H9 (cell line): ENCODE results near the gene NDC1. TPM values are rescaled to one million over a fixed set of nuclear protein-coding genes. Genes with fewer than 3 reads are reported as not detected.

Experiments used
- DNase-seq: peaks from one replicate; pipeline ENCODE4 v3.0.0-alpha.2; 2017
- H2AFZ ChIP-seq: one replicate; pipeline ENCODE4 v1.6.1; 2013; ENCODE audit warnings: mild to moderate bottlenecking, low read length, control low read depth, moderate library complexity
- H2AK5ac ChIP-seq: 2 replicates; pipeline ENCODE4 v1.6.1; 2013; ENCODE audit warnings: low read length, control low read depth, mixed read lengths; ENCODE audit not compliant: insufficient read length
- H2BK120ac ChIP-seq: one replicate; pipeline ENCODE4 v1.6.1; 2013; ENCODE audit warnings: low read depth, mild to moderate bottlenecking, low read length, control low read depth, inconsistent platforms; ENCODE audit not compliant: poor library complexity, severe bottlenecking
- H2BK12ac ChIP-seq: 2 replicates; pipeline ENCODE4 v1.6.1; 2013; ENCODE audit warnings: low read length, control low read depth, mixed read lengths, low read depth; ENCODE audit not compliant: insufficient read length
- H2BK15ac ChIP-seq: 2 replicates; pipeline ENCODE4 v1.6.1; 2013; ENCODE audit warnings: low read depth, low read length, control low read depth
- H2BK20ac ChIP-seq: one replicate; pipeline ENCODE4 v1.6.1; 2013; ENCODE audit warnings: low read depth, mild to moderate bottlenecking, low read length, control low read depth, inconsistent platforms; ENCODE audit not compliant: poor library complexity, severe bottlenecking
- H2BK5ac ChIP-seq: 2 replicates; pipeline ENCODE4 v1.6.1; 2013; ENCODE audit warnings: low read length, control low read depth, mixed read lengths; ENCODE audit not compliant: insufficient read length
- H3K14ac ChIP-seq: 2 replicates; pipeline ENCODE4 v1.6.1; 2013; ENCODE audit warnings: low read length, control low read depth; ENCODE audit not compliant: insufficient read depth
- H3K18ac ChIP-seq: 2 replicates; pipeline ENCODE4 v1.6.1; 2013; ENCODE audit warnings: low read depth, mild to moderate bottlenecking, mixed read lengths, low read length, control low read depth; ENCODE audit not compliant: insufficient read length
- H3K23ac ChIP-seq: 2 replicates; pipeline ENCODE4 v1.6.1; 2013; ENCODE audit warnings: low read length, control low read depth, mixed read lengths, low read depth; ENCODE audit not compliant: insufficient read length
- H3K23me2 ChIP-seq: 2 replicates; pipeline ENCODE4 v1.6.1; 2013; ENCODE audit warnings: low read depth, mild to moderate bottlenecking, mixed read lengths, low read length, control low read depth; ENCODE audit not compliant: insufficient read length, poor library complexity, severe bottlenecking
- H3K27ac ChIP-seq: 2 replicates; pipeline ENCODE4 v1.5.1; 2013; ENCODE audit warnings: low read length, control low read depth, mixed read lengths, low read depth; ENCODE audit not compliant: insufficient read length
- H3K27me3 ChIP-seq: 2 replicates; pipeline ENCODE4 v1.6.1; 2013; ENCODE audit warnings: low read length, control low read depth, inconsistent platforms; ENCODE audit not compliant: insufficient read depth
- H3K4ac ChIP-seq: 2 replicates; pipeline ENCODE4 v1.6.1; 2013; ENCODE audit warnings: low read depth, mild to moderate bottlenecking, control low read depth, inconsistent platforms, low read length, moderate library complexity
- H3K4me1 ChIP-seq: 2 replicates; pipeline ENCODE4 v1.6.1; 2013; ENCODE audit warnings: low read length, control low read depth, inconsistent platforms; ENCODE audit not compliant: insufficient read depth
- H3K4me2 ChIP-seq: 2 replicates; pipeline ENCODE4 v1.6.1; 2013; ENCODE audit warnings: low read length, control low read depth, mixed read lengths; ENCODE audit not compliant: insufficient read length, insufficient read depth
- H3K56ac ChIP-seq: 2 replicates; pipeline ENCODE4 v1.6.1; 2013; ENCODE audit warnings: low read depth, mild to moderate bottlenecking, mixed read lengths, low read length, control low read depth; ENCODE audit not compliant: insufficient read length
- H3K79me1 ChIP-seq: 2 replicates; pipeline ENCODE4 v1.6.1; 2013; ENCODE audit warnings: low read depth, mild to moderate bottlenecking, moderate library complexity, low read length, control low read depth, inconsistent platforms; ENCODE audit not compliant: insufficient read depth, poor library complexity, severe bottlenecking
- H3K79me2 ChIP-seq: 2 replicates; pipeline ENCODE4 v1.6.1; 2013; ENCODE audit warnings: low read length, control low read depth, inconsistent platforms; ENCODE audit not compliant: insufficient read depth
- H3K9ac ChIP-seq: 2 replicates; pipeline ENCODE4 v1.6.1; 2013; ENCODE audit warnings: low read length, control low read depth, mixed read lengths; ENCODE audit not compliant: insufficient read length; ENCODE audit errors: extremely low read depth
- H3K9me3 ChIP-seq: one replicate; pipeline ENCODE4 v1.6.1; 2013; ENCODE audit warnings: low read depth, low read length, inconsistent platforms; ENCODE audit not compliant: control insufficient read depth
- H3T11ph ChIP-seq: one replicate; pipeline ENCODE4 v1.6.1; 2013; ENCODE audit warnings: mild to moderate bottlenecking, low read length, control low read depth, inconsistent platforms
- H4K20me1 ChIP-seq: one replicate; pipeline ENCODE4 v1.6.1; 2013; ENCODE audit not compliant: control insufficient read depth, insufficient read length, insufficient read depth
- H4K5ac ChIP-seq: 2 replicates; pipeline ENCODE4 v1.6.1; 2013; ENCODE audit warnings: low read depth, mild to moderate bottlenecking, mixed read lengths, low read length, control low read depth; ENCODE audit not compliant: insufficient read length
- H4K8ac ChIP-seq: replicated peaks from 2 replicates; pipeline ENCODE4 v1.6.1; 2013; ENCODE audit warnings: low read length, control low read depth, mixed read lengths, low read depth; ENCODE audit not compliant: insufficient read length
- H4K91ac ChIP-seq: 2 replicates; pipeline ENCODE4 v1.6.1; 2013; ENCODE audit warnings: low read depth, mild to moderate bottlenecking, moderate library complexity, mixed read lengths, low read length, control low read depth; ENCODE audit not compliant: insufficient read length
- H3K27ac Mint-ChIP-seq, 3 experiments: 2 replicates in 2 of 3; 3 replicates in 1 of 3; pipeline ENCODE4 v1.8.0; 2020 to 2021; ENCODE audit warnings: mixed read lengths in 3 of 3, mild to moderate bottlenecking in 1 of 3, moderate library complexity in 1 of 3
- H3K27me3 Mint-ChIP-seq: 2 replicates; pipeline ENCODE4 v1.8.0; 2021; ENCODE audit warnings: low read depth, mild to moderate bottlenecking, moderate library complexity, mixed read lengths
- H3K36me3 Mint-ChIP-seq, 3 experiments: 2 replicates in 2 of 3; 3 replicates in 1 of 3; pipeline ENCODE4 v1.8.0; 2020 to 2021; ENCODE audit warnings: low read depth in 3 of 3, mixed read lengths in 3 of 3; ENCODE audit not compliant: insufficient read depth in 1 of 3
- H3K4me1 Mint-ChIP-seq, 2 experiments: 2 replicates each; pipeline ENCODE4 v1.8.0; 2020; ENCODE audit warnings: mixed read lengths in 2 of 2
- H3K4me3 Mint-ChIP-seq, 2 experiments: 2 replicates in 1 of 2; 3 replicates in 1 of 2; pipeline ENCODE4 v1.8.0; 2020 to 2021; ENCODE audit warnings: mild to moderate bottlenecking in 2 of 2, mixed read lengths in 2 of 2, moderate library complexity in 1 of 2
- H3K9me3 Mint-ChIP-seq, 2 experiments: 2 replicates in 1 of 2; 3 replicates in 1 of 2; pipeline ENCODE4 v1.8.0; 2020; ENCODE audit warnings: mild to moderate bottlenecking in 2 of 2, mixed read lengths in 2 of 2, moderate library complexity in 1 of 2
- WGBS: extraction: QIAGEN DNeasy Blood & Tissue Kit; methylation state at CpG from one replicate; pipeline ENCODE4 v1.1.7; 2013; ENCODE audit warnings: missing lambda C conversion rate, low lambda C conversion rate, mixed read lengths; ENCODE audit not compliant: insufficient read length; ENCODE audit errors: extremely low coverage; 5-methylcytosine and 5-hydroxymethylcytosine counted together
- total RNA-seq: library from RNA; stranded (reverse); gene quantifications from 2 replicates; pipeline ENCODE4 v1.2.1, GENCODE V29; 2021
- TF ChIP-seq, protein P1 (sequence below): fragments of 200-600 bp; sonication (generic); conservative IDR thresholded peaks from 3 replicates; pipeline ENCODE4 v1.8.0; 2021; ENCODE audit warnings: antibody characterized with exemption, mild to moderate bottlenecking

Gene NDC1
- total RNA-seq, 1 experiment from 2014 or later = 49.3 TPM

DNA sequence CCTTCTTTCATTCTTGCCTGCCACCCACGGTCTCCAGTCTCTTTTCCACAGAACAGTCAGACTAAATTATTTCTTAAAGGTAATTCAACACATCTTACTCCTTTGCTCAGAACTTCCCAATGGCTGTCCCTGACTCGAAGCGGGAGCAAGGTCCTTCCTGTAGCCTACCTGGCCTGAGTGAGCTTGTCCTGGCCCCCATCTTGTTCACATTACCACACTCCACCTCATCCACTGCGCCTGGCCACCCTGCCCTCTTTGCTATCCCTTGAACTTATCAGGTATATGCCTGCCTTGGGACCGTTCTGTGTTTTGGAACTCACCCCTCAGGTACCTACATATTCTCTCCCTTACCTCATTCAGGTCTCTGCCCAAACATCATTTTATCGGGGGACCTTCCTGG is 85.8 kb downstream of the NDC1 start:
- no peak overlapping the region for H3K9ac ChIP-seq
- H2BK120ac ChIP-seq = no peak overlapping the region
- no peak overlapping the region for H2AFZ ChIP-seq
- H3K23me2 ChIP-seq = no peaks in the 10 kb centered on the region
- no peaks in the 10 kb centered on the region for H3K27me3 ChIP-seq
- TF ChIP-seq, protein P1, sequence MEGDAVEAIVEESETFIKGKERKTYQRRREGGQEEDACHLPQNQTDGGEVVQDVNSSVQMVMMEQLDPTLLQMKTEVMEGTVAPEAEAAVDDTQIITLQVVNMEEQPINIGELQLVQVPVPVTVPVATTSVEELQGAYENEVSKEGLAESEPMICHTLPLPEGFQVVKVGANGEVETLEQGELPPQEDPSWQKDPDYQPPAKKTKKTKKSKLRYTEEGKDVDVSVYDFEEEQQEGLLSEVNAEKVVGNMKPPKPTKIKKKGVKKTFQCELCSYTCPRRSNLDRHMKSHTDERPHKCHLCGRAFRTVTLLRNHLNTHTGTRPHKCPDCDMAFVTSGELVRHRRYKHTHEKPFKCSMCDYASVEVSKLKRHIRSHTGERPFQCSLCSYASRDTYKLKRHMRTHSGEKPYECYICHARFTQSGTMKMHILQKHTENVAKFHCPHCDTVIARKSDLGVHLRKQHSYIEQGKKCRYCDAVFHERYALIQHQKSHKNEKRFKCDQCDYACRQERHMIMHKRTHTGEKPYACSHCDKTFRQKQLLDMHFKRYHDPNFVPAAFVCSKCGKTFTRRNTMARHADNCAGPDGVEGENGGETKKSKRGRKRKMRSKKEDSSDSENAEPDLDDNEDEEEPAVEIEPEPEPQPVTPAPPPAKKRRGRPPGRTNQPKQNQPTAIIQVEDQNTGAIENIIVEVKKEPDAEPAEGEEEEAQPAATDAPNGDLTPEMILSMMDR = no peak
- H2AK5ac ChIP-seq = no peak overlapping the region
- no peak overlapping the region for H3K56ac ChIP-seq
- H3K4ac ChIP-seq = no peak overlapping the region
- no peak overlapping the region for H3K18ac ChIP-seq
- no peak overlapping the region for H3K23ac ChIP-seq
- Mint-ChIP-seq H3K36me3 (no peaks in the 10 kb centered on the region), H3K9me3 (no peaks in the 10 kb centered on the region), H3K4me3 (no peak overlapping the region), H3K27me3 (peaks cover 25% of the 10 kb centered on the region), H3K27ac (no peak overlapping the region; a peak in 1 of 7 replicates), H3K4me1 (peaks cover 4 to 5% of the 10 kb centered on the region in 2 experiments)
- H3K27ac ChIP-seq = no peak overlapping the region
- no peak overlapping the region for H2BK5ac ChIP-seq
- H3K14ac ChIP-seq = no peak overlapping the region
- H3K4me1 ChIP-seq = no peaks in the 10 kb centered on the region
- no peaks in the 10 kb centered on the region for H3K79me2 ChIP-seq
- WGBS = no CpG with 5 or more reads among the region's 6 CpGs
- H2BK15ac ChIP-seq = no peak overlapping the region
- H3K79me1 ChIP-seq = no peaks in the 10 kb centered on the region
- no peak for DNase-seq
- no peak overlapping the region for H3K4me2 ChIP-seq
- H2BK12ac ChIP-seq = no peak overlapping the region
- H3T11ph ChIP-seq = no peak overlapping the region
- H3K9me3 ChIP-seq = no peaks in the 10 kb centered on the region
- no peak overlapping the region for H2BK20ac ChIP-seq
- no peak overlapping the region for H4K5ac ChIP-seq
- no peaks in the 10 kb centered on the region for H4K20me1 ChIP-seq
- no peak overlapping the region for H4K91ac ChIP-seq
- no peak overlapping the region for H4K8ac ChIP-seq
